Measurements from ENCODE around the gene GGTLC2.
"Not testable (repeated sequence)": the region's sequence is repeated elsewhere in the genome, so short reads cannot be mapped to it uniquely, and the experiment has no call there.

GRCh38 chr22:22628546-22629495 is 15.6 kb upstream of the GGTLC2 start:
- TF ChIP-seq, protein P1, sequence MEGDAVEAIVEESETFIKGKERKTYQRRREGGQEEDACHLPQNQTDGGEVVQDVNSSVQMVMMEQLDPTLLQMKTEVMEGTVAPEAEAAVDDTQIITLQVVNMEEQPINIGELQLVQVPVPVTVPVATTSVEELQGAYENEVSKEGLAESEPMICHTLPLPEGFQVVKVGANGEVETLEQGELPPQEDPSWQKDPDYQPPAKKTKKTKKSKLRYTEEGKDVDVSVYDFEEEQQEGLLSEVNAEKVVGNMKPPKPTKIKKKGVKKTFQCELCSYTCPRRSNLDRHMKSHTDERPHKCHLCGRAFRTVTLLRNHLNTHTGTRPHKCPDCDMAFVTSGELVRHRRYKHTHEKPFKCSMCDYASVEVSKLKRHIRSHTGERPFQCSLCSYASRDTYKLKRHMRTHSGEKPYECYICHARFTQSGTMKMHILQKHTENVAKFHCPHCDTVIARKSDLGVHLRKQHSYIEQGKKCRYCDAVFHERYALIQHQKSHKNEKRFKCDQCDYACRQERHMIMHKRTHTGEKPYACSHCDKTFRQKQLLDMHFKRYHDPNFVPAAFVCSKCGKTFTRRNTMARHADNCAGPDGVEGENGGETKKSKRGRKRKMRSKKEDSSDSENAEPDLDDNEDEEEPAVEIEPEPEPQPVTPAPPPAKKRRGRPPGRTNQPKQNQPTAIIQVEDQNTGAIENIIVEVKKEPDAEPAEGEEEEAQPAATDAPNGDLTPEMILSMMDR (IDR thresholded peaks at IDR 0.05) = not testable (repeated sequence)
- TF ChIP-seq SIN3A (IDR thresholded peaks at IDR 0.05; ENCODE audit: borderline replicate concordance, insufficient read depth, low read depth, low read length); POLR2AphosphoS5 (IDR thresholded peaks at IDR 0.05; ENCODE audit: low read depth, low read length): not testable (repeated sequence)

Data from Panc1 (cell line).